ENCODE measurements around the gene HPCAL1. TPM values are rescaled to one million over a fixed set of nuclear protein-coding genes. Genes with fewer than 3 reads are reported as not detected.
"Not testable (repeated sequence)": the region's sequence is repeated elsewhere in the genome, so short reads cannot be mapped to it uniquely, and the experiment has no call there.

The HPCAL1 gene
- total and polyA plus RNA-seq, 11 donors: 18.9 to 63.2 (median 40.5) TPM

- TF ChIP-seq POLR2A (IDR thresholded peaks at IDR 0.05) (no peak), CTCF (IDR thresholded peaks at IDR 0.05) (no peak)
- 92 to 95% (median 93%) methylated on average over 6 of the region's 6 CpGs for WGBS, 4 donors
These were observed 13.4 kb upstream of the HPCAL1 start for GRCh38 chr2:10289352-10289751.

GRCh38 chr2:10289891-10290290, 12.8 kb upstream of the HPCAL1 start:
- Histone ChIP-seq H3K4me1 (peaks cover 0 to 27% (median 13%) of the 10 kb centered on the region in 12 donors), H3K9me3 (peaks cover 0 to 16% (median 11%) of the 10 kb centered on the region in 12 donors), H3K4me3 (no peak overlapping the region), H3K36me3 (no peaks in the 10 kb centered on the region), H3K27ac (no peak overlapping the region), H3K27me3 (no peaks in the 10 kb centered on the region)
- ATAC-seq (no peak), DNase-seq (no peak)
- TF ChIP-seq POLR2A (IDR thresholded peaks at IDR 0.05) (no peak), CTCF (IDR thresholded peaks at IDR 0.05) (no peak)
- intact Hi-C loops (cut with DNase I): loop anchor here in 1 of 10 donors (1.0 kb wide), 1 partner anchor 12 kb away; the partner anchor contains the start of gene HPCAL1
- 91 to 95% (median 92%) methylated on average over 8 to 11 of the region's 11 CpGs for WGBS, 4 donors

More at GRCh38 chr2:10289352-10289751, 13.4 kb upstream of the HPCAL1 start:
- peaks cover 0 to 33% (median 13%) of the 10 kb centered on the region in 12 donors for H3K4me1 ChIP-seq
- H3K4me3 ChIP-seq: no peak overlapping the region
- no peak overlapping the region for H3K27ac ChIP-seq
- DNase-seq (no peak), ATAC-seq (no peak)
- peaks cover 0 to 11% (median 8%) of the 10 kb centered on the region in 12 donors for H3K9me3 ChIP-seq
- no peaks in the 10 kb centered on the region for H3K36me3 ChIP-seq
- intact Hi-C loops (cut with DNase I): no loop called here
- no peaks in the 10 kb centered on the region for H3K27me3 ChIP-seq

GRCh38 chr2:10291376-10291775, 11.3 kb upstream of the HPCAL1 start:
- Histone ChIP-seq H3K4me1 (peaks cover 0 to 13% (median 2%) of the 10 kb centered on the region in 12 donors), H3K9me3 (peaks cover 0 to 16% (median 11%) of the 10 kb centered on the region in 12 donors)
- intact Hi-C loops (cut with DNase I); DNase-seq; ATAC-seq; H3K36me3 ChIP-seq; H3K27me3 ChIP-seq; H3K27ac ChIP-seq; H3K4me3 ChIP-seq: not testable (repeated sequence)
- WGBS, 4 donors: 79 to 96% (median 88%) methylated on average over 20 of the region's 20 CpGs

GRCh38 chr2:10292033-10292432, 10.7 kb upstream of the HPCAL1 start:
- ATAC-seq (no peak), DNase-seq (no peak)
- Histone ChIP-seq H3K9me3 (peaks cover 0 to 16% (median 11%) of the 10 kb centered on the region in 12 donors), H3K4me1 (peaks cover 0 to 7% (median 0%) of the 10 kb centered on the region in 12 donors), H3K27me3 (no peaks in the 10 kb centered on the region), H3K4me3 (no peak overlapping the region), H3K27ac (no peak overlapping the region), H3K36me3 (no peaks in the 10 kb centered on the region)
- intact Hi-C loops (cut with DNase I): no loop called here
- WGBS, 4 donors: 93 to 96% (median 93%) methylated on average over 4 of the region's 4 CpGs
- no peak for TF ChIP-seq POLR2A (IDR thresholded peaks at IDR 0.05)
- TF ChIP-seq CTCF (IDR thresholded peaks at IDR 0.05): no peak

- H3K9me3 ChIP-seq: peaks cover 0 to 17% (median 11%) of the 10 kb centered on the region in 12 donors
- no peak overlapping the region for H3K4me3 ChIP-seq
- no peak for ATAC-seq
- intact Hi-C loops (cut with DNase I): no loop called here
- H3K36me3 ChIP-seq: no peaks in the 10 kb centered on the region
- H3K4me1 ChIP-seq: peaks cover 0 to 20% (median 2%) of the 10 kb centered on the region in 12 donors
- H3K27ac ChIP-seq: no peak overlapping the region
- TF ChIP-seq CTCF (IDR thresholded peaks at IDR 0.05) (no peak), POLR2A (IDR thresholded peaks at IDR 0.05) (no peak)
- no peak for DNase-seq
- H3K27me3 ChIP-seq: no peaks in the 10 kb centered on the region
These were observed 9.1 kb upstream of the HPCAL1 start for GRCh38 chr2:10293603-10294002.
